Upper lobe of right lung (tissue), 1 donor: ENCODE results near the gene PTGES2. TPM values are rescaled to one million over a fixed set of nuclear protein-coding genes. Genes with fewer than 3 reads are reported as not detected.

Source experiments
- ATAC-seq: fragments of 200-7000 bp; cut with Tn5 transposase; one replicate; pipeline ENCODE4 v1.9.1; 2020; ENCODE audit warnings: mild to moderate bottlenecking, moderate library complexity
- DNase-seq: peaks from one replicate; pipeline ENCODE4 v3.0.0-alpha.2; 2020
- H3K27ac ChIP-seq: fragments of 200-600 bp; one replicate; pipeline ENCODE4 v1.8.0; 2022
- H3K27me3 ChIP-seq: fragments of 200-600 bp; one replicate; pipeline ENCODE4 v1.8.0; 2022; ENCODE audit warnings: mild to moderate bottlenecking
- H3K36me3 ChIP-seq: fragments of 200-600 bp; one replicate; pipeline ENCODE4 v1.8.0; 2022
- H3K4me1 ChIP-seq: fragments of 200-600 bp; one replicate; pipeline ENCODE4 v1.8.0; 2022
- H3K4me3 ChIP-seq: fragments of 200-600 bp; one replicate; pipeline ENCODE4 v1.8.0; 2022; ENCODE audit warnings: mild to moderate bottlenecking
- H3K9me3 ChIP-seq: fragments of 200-600 bp; one replicate; pipeline ENCODE4 v1.8.0; 2022
- CTCF ChIP-seq: fragments of 200-600 bp; IDR thresholded peaks from one replicate; pipeline ENCODE4 v1.8.0; 2022; ENCODE audit warnings: antibody characterized with exemption
- intact Hi-C: fragments of 100-400 bp; cut with DNase I; formaldehyde crosslinking; loops from one replicate; pipeline ENCODE4 v1.11.0; 2022
- total RNA-seq: library from RNA; stranded (reverse); fragmentation: NEBNext Ultra II Directional; extraction: Animal tissue kit (Norgen Biotek cat#: 25700); gene quantifications from one replicate; pipeline ENCODE4 v1.2.1, GENCODE V29; 2021
- donor health status: DM: no; HTN: yes; CAD: no; lungs with severe emphysema.

Gene PTGES2
- total RNA-seq, 1 donor from 2014 or later, result 35.1 TPM

DNA sequence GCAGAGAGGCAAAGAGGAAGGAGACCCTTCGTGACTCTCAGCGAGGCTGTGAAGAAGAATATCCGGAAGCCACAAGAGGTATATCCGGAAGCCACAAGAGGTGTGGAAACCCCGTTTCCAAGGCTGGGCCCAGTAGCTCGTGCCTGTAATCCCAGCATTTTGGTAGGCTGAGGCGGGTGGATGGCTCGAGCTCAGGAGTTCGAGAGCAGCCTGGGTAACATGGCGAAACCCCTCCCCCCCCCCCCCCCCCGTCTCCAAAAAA is 31.9 kb upstream of the PTGES2 start:
- H3K4me3 ChIP-seq, result peak overlapping the region; percentile 63
- H3K4me1 ChIP-seq, result no peaks in the 10 kb centered on the region
- H3K36me3 ChIP-seq, result peaks cover 3% of the 10 kb centered on the region
- peak overlapping the region; percentile 65 for H3K27ac ChIP-seq
- peak; percentile 9 for ATAC-seq
- intact Hi-C loops, result no loop called here
- no peak for TF ChIP-seq CTCF
- no peaks in the 10 kb centered on the region for H3K27me3 ChIP-seq
- no peak for DNase-seq
- no peaks in the 10 kb centered on the region for H3K9me3 ChIP-seq

DNA sequence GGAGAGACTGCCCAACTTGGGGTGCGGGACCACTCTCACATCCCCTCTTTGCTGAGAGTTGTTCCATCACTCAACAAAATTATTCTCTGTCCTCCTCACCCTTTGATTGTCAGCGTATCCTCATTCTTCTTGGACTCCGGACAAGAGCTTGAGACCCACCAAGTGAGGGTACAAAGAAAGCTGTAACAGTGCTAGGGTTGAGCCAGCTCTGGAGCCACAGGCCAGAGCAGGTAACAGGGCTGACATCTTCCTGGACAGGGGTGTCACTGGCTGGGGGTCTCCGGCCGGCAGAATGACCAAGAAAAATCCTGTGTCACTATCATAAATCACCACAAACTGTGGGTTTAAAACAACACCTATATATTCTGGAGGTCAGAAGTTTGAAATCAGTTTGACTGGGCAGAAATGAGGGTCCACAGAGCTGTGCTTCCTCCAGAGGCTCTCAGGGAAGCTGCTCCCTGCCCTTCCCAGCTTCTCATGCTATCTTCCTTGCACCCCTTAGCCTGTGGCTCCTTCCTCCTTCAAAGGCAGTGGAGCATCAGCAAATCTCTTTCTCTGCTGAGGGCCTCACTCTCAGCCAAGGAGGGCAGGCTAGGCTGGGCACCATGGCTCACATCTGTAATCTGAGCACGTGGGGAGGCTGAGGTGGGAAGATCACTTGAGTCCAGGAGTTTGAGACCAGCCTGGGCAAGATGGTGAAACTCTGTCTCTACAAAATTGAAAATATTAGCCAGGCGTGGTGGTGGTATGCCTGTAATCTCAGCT is 28.4 kb upstream of the PTGES2 start:
- H3K9me3 ChIP-seq, result no peaks in the 10 kb centered on the region
- no peak for TF ChIP-seq CTCF
- no peak for ATAC-seq

DNA sequence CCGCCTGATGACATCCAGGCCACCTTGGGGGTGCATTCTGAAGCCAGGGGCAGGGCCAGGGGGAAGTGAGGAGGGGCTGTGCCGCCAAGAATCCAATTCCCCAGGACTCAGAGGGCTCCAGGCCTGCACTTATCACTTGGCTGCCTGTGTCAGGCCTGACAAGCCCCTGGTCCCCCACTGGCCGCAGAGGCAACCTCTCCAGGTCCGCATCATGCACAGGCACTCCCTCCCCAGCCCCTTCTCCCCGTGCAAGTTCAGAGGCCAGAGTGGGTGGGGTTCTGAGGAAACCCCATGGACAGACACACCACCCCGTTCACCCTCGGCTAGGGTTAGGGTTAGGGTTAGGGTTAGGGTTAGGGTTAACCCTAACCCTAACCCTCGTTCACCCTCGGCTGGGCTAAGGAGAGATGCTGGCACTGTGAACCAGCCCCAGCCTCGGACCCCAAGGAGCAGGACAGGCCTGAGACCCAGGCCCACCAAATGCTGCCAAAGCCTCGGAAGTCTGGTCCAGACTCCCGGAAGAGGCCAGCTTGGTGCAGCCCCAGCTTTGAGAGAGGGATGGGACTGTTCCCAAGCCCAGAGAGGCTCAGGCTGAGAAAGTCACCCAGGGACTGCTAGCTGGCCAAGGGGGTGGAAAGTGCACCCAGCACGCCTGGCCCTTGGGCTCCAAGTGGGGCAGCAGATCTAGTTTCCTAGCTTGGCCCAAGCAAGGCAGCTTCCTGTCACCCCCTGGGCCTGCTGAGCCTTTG is 26.6 kb upstream of the PTGES2 start:
- intact Hi-C loops, result no loop called here
- Histone ChIP-seq H3K27ac (no peak overlapping the region), H3K4me1 (peaks cover 1% of the 10 kb centered on the region), H3K36me3 (no peaks in the 10 kb centered on the region), H3K27me3 (no peaks in the 10 kb centered on the region), H3K4me3 (no peak overlapping the region), H3K9me3 (no peaks in the 10 kb centered on the region)
- no peak for ATAC-seq
- no peak for TF ChIP-seq CTCF
- DNase-seq, result no peak

More for the DNA sequence above, 28.4 kb upstream of the PTGES2 start:
- no peaks in the 10 kb centered on the region for H3K4me1 ChIP-seq
- H3K27me3 ChIP-seq, result no peaks in the 10 kb centered on the region
- no peak for DNase-seq
- no peaks in the 10 kb centered on the region for H3K36me3 ChIP-seq
- intact Hi-C loops, result no loop called here
- no peak overlapping the region for H3K27ac ChIP-seq
- H3K4me3 ChIP-seq, result no peak overlapping the region

DNA sequence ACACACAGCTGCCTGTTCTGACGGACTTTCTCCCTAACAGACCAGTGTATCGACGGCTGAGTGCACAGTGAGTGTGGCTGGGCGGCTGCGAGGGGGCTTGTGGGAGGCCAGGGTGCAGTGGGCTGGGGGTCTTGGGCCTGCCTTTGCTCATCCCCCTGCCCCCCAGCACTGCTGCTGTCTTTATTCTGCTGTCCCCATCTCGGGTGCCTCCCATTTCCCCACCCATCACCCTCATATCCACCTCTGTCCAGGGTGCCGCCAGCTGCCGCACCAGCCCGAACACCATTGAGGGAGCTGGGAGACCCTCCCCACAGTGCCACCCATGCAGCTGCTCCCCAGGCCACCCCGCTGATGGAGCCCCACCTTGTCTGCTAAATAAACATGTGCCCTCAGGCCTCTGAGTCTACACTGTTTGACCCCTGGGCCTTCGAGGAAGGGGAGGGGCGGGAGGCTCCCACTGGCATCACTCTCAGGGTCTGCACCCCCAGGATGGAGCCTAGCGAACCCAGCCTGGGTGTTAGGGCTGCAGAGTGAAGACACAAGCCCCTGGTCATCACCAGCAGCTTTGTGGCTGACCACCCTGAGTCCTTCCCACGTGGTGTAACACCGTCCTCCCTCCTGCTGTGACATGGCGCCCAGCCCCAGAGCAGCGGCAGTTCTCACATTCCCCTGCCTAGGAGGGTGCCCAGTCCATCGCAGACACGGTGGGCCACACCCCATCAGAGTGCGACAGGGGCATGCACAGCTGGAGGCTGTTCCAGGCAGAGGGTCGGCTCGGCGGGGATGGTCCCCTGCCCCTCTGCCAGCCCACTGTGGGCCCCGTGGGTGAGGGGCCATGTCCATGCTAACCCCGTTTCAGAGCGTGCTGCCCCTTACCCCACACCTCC is 25.8 kb upstream of the PTGES2 start:
- no peak for TF ChIP-seq CTCF
- Histone ChIP-seq H3K9me3 (no peaks in the 10 kb centered on the region), H3K27me3 (no peaks in the 10 kb centered on the region), H3K4me3 (no peak overlapping the region), H3K27ac (no peak overlapping the region), H3K4me1 (peaks cover 9% of the 10 kb centered on the region), H3K36me3 (no peaks in the 10 kb centered on the region)
- intact Hi-C loops, result no loop called here
- no peak for DNase-seq
- ATAC-seq, result no peak

- Histone ChIP-seq H3K27me3 (no peaks in the 10 kb centered on the region), H3K27ac (no peak overlapping the region), H3K9me3 (no peaks in the 10 kb centered on the region), H3K4me3 (no peak overlapping the region), H3K36me3 (no peaks in the 10 kb centered on the region), H3K4me1 (peaks cover 9% of the 10 kb centered on the region)
- intact Hi-C loops, result no loop called here
- DNase-seq (no peak), ATAC-seq (no peak)
- TF ChIP-seq CTCF, result no peak
These were observed 24.9 kb upstream of the PTGES2 start for GRCh38 chr9:128152133-128153059.
